ENCODE data around the gene COL18A1.

Gene COL18A1

GRCh38 chr21:45383615-45384201 is 21.3 kb upstream of the COL18A1 start:
- no peak for TF ChIP-seq CTCF (conservative IDR thresholded peaks at IDR 0.05; ENCODE audit: low read depth, low read length)
- no peak overlapping the region for H3K4me3 ChIP-seq (ENCODE audit: low read length)
- no peak for DNase-seq (ENCODE audit: low read depth)

GRCh38 chr21:45384656-45385548 is 20.1 kb upstream of the COL18A1 start:
- TF ChIP-seq CTCF (conservative IDR thresholded peaks at IDR 0.05; ENCODE audit: low read depth, low read length), result no peak
- H3K4me3 ChIP-seq (ENCODE audit: low read length), result no peak overlapping the region
- no peak for DNase-seq (ENCODE audit: low read depth)

- no peak for TF ChIP-seq CTCF (conservative IDR thresholded peaks at IDR 0.05; ENCODE audit: low read depth, low read length)
- no peak overlapping the region for H3K4me3 ChIP-seq (ENCODE audit: low read length)
- DNase-seq (ENCODE audit: low read depth), result no peak
Observed at GRCh38 chr21:45385549-45386050, 19.4 kb upstream of the COL18A1 start.

GRCh38 chr21:45386336-45386727 is 18.6 kb upstream of the COL18A1 start:
- TF ChIP-seq CTCF (conservative IDR thresholded peaks at IDR 0.05; ENCODE audit: low read depth, low read length), result no peak
- DNase-seq (ENCODE audit: low read depth), result no peak
- no peak overlapping the region for H3K4me3 ChIP-seq (ENCODE audit: low read length)

GRCh38 chr21:45386728-45387371 is 18.1 kb upstream of the COL18A1 start:
- no peak for DNase-seq (ENCODE audit: low read depth)
- peak; percentile 28 for TF ChIP-seq CTCF (conservative IDR thresholded peaks at IDR 0.05; ENCODE audit: low read depth, low read length)
- H3K4me3 ChIP-seq (ENCODE audit: low read length), result no peak overlapping the region

GRCh38 chr21:45387506-45387905 is 17.5 kb upstream of the COL18A1 start:
- H3K4me3 ChIP-seq (ENCODE audit: low read length), result no peak overlapping the region
- TF ChIP-seq CTCF (conservative IDR thresholded peaks at IDR 0.05; ENCODE audit: low read depth, low read length), result no peak
- DNase-seq (ENCODE audit: low read depth), result no peak

Data from retinal pigment epithelial cell (primary cell).